MM.1S (cell line): ENCODE measurements around the gene CAPN10.

ENCODE experiments used
- DNase-seq: peaks from one replicate; pipeline ENCODE4 v3.0.0-alpha.2; 2015
- H2AFZ ChIP-seq: fragments of 300-600 bp; sonication (generic); 2 replicates; pipeline ENCODE4 v1.6.0; 2016; ENCODE audit warnings: antibody characterized with exemption, low read length
- H3F3A ChIP-seq: fragments of 300-600 bp; sonication (generic); 2 replicates; pipeline ENCODE4 v1.6.1; 2016; ENCODE audit warnings: mild to moderate bottlenecking, antibody characterized with exemption, low read length, moderate library complexity, mixed read lengths; ENCODE audit not compliant: insufficient read depth
- H3K27ac ChIP-seq: fragments of 300-600 bp; sonication (generic); 2 replicates; pipeline ENCODE4 v1.5.1; 2016; ENCODE audit warnings: mild to moderate bottlenecking, low read length
- H3K27me3 ChIP-seq: fragments of 300-600 bp; sonication (generic); replicated peaks from 2 replicates; pipeline ENCODE4 v1.6.0; 2016; ENCODE audit warnings: low read length; ENCODE audit not compliant: insufficient read depth
- H3K36me3 ChIP-seq: fragments of 300-600 bp; sonication (generic); replicated peaks from 2 replicates; pipeline ENCODE4 v1.6.1; 2016; ENCODE audit warnings: mild to moderate bottlenecking, low read length, mixed read lengths; ENCODE audit not compliant: insufficient read depth
- H3K4me1 ChIP-seq: fragments of 300-600 bp; sonication (generic); 2 replicates; pipeline ENCODE4 v1.6.1; 2016; ENCODE audit warnings: low read length, mixed read lengths
- H3K4me2 ChIP-seq: fragments of 300-600 bp; sonication (generic); 2 replicates; pipeline ENCODE4 v1.6.0; 2016; ENCODE audit warnings: low read depth, low read length
- H3K4me3 ChIP-seq: fragments of 300-600 bp; sonication (generic); 2 replicates; pipeline ENCODE4 v1.5.1; 2016; ENCODE audit warnings: low read length, mixed read lengths
- H3K79me2 ChIP-seq: fragments of 300-600 bp; sonication (generic); 2 replicates; pipeline ENCODE4 v1.6.1; 2016; ENCODE audit warnings: mixed run types, low read length, mixed read lengths
- H3K9ac ChIP-seq: fragments of 300-600 bp; sonication (generic); 2 replicates; pipeline ENCODE4 v1.6.1; 2016; ENCODE audit warnings: low read length, mixed read lengths
- H3K9me2 ChIP-seq: fragments of 300-600 bp; sonication (generic); replicated peaks from 2 replicates; pipeline ENCODE4 v1.6.1; 2016; ENCODE audit warnings: mild to moderate bottlenecking, low read length, mixed read lengths; ENCODE audit not compliant: insufficient read depth
- H3K9me3 ChIP-seq: fragments of 300-600 bp; sonication (generic); replicated peaks from 2 replicates; pipeline ENCODE4 v1.6.1; 2016; ENCODE audit warnings: mild to moderate bottlenecking, low read length, mixed read lengths; ENCODE audit not compliant: insufficient read depth
- H4K20me1 ChIP-seq: fragments of 300-600 bp; sonication (generic); 2 replicates; pipeline ENCODE4 v1.6.1; 2016; ENCODE audit warnings: mild to moderate bottlenecking, low read length, moderate library complexity, mixed read lengths; ENCODE audit not compliant: insufficient read depth
- EZH2 ChIP-seq: fragments of 300-600 bp; sonication (generic); optimal IDR thresholded peaks from 2 replicates; pipeline ENCODE3; 2017; ENCODE audit warnings: low read depth, mild to moderate bottlenecking, antibody characterized with exemption, low read length, mixed read lengths
- EZH2phosphoT487 ChIP-seq: fragments of 300-600 bp; sonication (generic); IDR thresholded peaks from 2 replicates; pipeline ENCODE4 v1.6.1; 2018; ENCODE audit warnings: antibody characterized with exemption, low read length
- TF ChIP-seq, protein P1 (sequence below): fragments of 300-600 bp; sonication (generic); IDR thresholded peaks from 2 replicates; pipeline ENCODE4 v1.5.1; 2016; ENCODE audit warnings: antibody characterized with exemption, low read length, mixed read lengths

CAPN10 gene

DNA sequence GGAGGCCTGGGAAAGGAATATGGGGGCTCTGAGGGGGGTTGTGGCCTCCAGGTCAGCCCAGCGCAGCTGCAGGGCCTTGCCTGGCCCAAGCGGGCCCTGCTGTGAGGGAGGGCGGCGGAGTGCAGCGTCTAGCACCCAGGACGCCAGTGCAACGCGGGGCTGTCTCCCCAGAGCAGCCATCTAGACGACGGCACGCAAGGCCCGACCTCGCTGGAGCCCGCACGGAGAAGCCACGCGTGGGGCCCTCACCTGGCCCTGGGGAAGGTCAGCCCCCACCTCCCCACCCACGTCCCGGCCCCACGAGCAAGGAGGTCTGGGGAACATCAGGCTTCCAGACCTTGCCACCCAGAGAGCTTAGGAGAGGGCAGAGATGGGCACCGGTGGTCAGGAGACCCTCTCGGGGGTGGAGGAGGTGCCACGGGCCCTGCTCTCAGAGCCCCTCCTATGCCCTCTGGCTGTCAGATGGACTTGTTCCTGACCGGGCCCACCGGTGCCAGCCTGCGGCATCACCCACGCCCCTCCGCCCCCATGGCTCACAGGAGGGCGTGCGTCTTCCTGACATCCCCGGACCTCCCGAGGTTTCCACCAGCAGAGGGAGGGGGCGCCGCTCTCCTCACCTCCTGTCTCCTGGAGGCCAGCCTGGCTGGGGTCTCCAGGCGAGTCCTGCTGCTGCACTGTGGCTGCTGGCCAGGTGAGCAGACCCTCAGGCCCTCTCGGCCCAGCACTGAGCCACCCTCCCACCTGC, 55.7 kb downstream of the CAPN10 start:
- no peak overlapping the region for H2AFZ ChIP-seq
- DNase-seq: no peak
- no peaks in the 10 kb centered on the region for H4K20me1 ChIP-seq

DNA sequence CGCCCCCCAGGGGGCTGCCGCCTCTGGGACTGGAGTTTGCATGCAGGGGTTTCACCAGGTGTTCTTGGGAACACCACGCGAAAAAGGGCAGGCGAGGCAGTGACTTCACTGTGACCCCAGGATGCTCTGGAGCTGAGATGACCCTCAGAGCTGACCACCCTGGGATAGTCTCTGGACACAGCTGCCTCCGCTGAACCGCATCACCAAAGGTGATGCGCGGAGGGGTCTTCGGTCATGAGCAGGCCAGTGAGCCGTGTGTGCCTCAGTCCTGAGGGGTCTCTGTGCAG, 56.2 kb downstream of the CAPN10 start:
- no peaks in the 10 kb centered on the region for H3K9me2 ChIP-seq
- H3K4me1 ChIP-seq: no peaks in the 10 kb centered on the region
- H3K9me3 ChIP-seq: no peaks in the 10 kb centered on the region
- no peak overlapping the region for H3K27ac ChIP-seq
- DNase-seq: no peak
- no peaks in the 10 kb centered on the region for H3F3A ChIP-seq
- no peak overlapping the region for H3K9ac ChIP-seq
- no peak overlapping the region for H2AFZ ChIP-seq
- no peak overlapping the region for H3K4me2 ChIP-seq
- H3K79me2 ChIP-seq: no peaks in the 10 kb centered on the region
- H3K4me3 ChIP-seq: no peak overlapping the region
- no peaks in the 10 kb centered on the region for H4K20me1 ChIP-seq
- TF ChIP-seq, protein P1, sequence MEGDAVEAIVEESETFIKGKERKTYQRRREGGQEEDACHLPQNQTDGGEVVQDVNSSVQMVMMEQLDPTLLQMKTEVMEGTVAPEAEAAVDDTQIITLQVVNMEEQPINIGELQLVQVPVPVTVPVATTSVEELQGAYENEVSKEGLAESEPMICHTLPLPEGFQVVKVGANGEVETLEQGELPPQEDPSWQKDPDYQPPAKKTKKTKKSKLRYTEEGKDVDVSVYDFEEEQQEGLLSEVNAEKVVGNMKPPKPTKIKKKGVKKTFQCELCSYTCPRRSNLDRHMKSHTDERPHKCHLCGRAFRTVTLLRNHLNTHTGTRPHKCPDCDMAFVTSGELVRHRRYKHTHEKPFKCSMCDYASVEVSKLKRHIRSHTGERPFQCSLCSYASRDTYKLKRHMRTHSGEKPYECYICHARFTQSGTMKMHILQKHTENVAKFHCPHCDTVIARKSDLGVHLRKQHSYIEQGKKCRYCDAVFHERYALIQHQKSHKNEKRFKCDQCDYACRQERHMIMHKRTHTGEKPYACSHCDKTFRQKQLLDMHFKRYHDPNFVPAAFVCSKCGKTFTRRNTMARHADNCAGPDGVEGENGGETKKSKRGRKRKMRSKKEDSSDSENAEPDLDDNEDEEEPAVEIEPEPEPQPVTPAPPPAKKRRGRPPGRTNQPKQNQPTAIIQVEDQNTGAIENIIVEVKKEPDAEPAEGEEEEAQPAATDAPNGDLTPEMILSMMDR: no peak
- TF ChIP-seq EZH2phosphoT487 (no peak), EZH2 (no peak)
- peaks cover 17% of the 10 kb centered on the region for H3K27me3 ChIP-seq
- H3K36me3 ChIP-seq: no peaks in the 10 kb centered on the region

More for the DNA sequence above, 55.7 kb downstream of the CAPN10 start:
- no peaks in the 10 kb centered on the region for H3F3A ChIP-seq
- no peaks in the 10 kb centered on the region for H3K4me1 ChIP-seq
- no peak overlapping the region for H3K4me3 ChIP-seq
- H3K36me3 ChIP-seq: no peaks in the 10 kb centered on the region
- H3K9ac ChIP-seq: no peak overlapping the region
- peaks cover 17% of the 10 kb centered on the region for H3K27me3 ChIP-seq
- H3K9me2 ChIP-seq: no peaks in the 10 kb centered on the region
- H3K79me2 ChIP-seq: no peaks in the 10 kb centered on the region
- TF ChIP-seq EZH2 (no peak), EZH2phosphoT487 (no peak)
- TF ChIP-seq, protein P1: no peak
- no peak overlapping the region for H3K4me2 ChIP-seq
- H3K27ac ChIP-seq: no peak overlapping the region
- H3K9me3 ChIP-seq: no peaks in the 10 kb centered on the region

DNA sequence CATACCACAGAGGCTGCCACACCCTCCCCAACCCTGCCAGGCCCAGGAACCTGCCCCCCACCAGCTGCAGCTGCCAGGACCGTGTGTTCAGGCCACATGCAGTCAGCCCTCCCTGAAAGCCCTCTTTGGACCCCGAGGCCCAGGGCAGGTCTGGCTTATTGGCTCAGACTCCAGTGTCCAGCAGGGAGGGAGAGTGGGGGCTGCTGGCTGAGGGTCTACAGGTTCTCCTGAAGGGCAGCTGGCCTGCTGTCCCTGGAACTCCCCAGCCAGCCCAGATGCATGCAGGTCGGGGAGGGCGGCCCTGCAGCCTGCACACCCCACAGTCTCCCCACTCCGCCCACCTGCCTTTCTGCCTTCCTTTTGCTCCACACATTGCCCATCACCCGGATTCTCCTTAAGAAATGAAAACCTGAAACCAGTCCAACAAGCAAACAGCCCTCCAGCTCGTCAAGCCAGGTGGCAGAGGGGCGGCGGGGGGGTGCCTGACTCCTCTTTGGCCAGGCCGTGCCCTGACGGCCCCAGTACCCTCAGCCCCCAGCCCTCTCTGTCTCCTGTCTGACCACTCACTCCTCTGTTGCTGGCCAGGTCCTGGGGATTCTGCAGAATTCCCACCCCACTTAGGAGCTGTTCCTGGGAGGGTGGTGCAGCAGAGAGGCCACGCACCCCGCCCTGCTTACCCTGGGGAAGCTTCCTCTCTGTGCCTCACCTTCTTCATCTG, 56.7 kb downstream of the CAPN10 start:
- Histone ChIP-seq H4K20me1 (no peaks in the 10 kb centered on the region), H2AFZ (no peak overlapping the region), H3K9ac (no peak overlapping the region), H3K79me2 (no peaks in the 10 kb centered on the region), H3K4me2 (no peak overlapping the region), H3F3A (no peaks in the 10 kb centered on the region), H3K9me3 (no peaks in the 10 kb centered on the region), H3K9me2 (no peaks in the 10 kb centered on the region), H3K36me3 (no peaks in the 10 kb centered on the region), H3K4me1 (no peaks in the 10 kb centered on the region), H3K27ac (no peak overlapping the region), H3K4me3 (no peak overlapping the region), H3K27me3 (peaks cover 19% of the 10 kb centered on the region)
- TF ChIP-seq EZH2: no peak
- no peak for TF ChIP-seq EZH2phosphoT487
- TF ChIP-seq, protein P1: no peak
- no peak for DNase-seq
